ENCODE results near the gene COL25A1. TPM values are rescaled to one million over a fixed set of nuclear protein-coding genes. Genes with fewer than 3 reads are reported as not detected.

The COL25A1 gene
- total RNA-seq, 1 donor from 2014 or later = 4.3 TPM

- DNase-seq (ENCODE audit: low read depth) = no peak
- H3K4me3 ChIP-seq (ENCODE audit: low read depth, low read length) = no peak overlapping the region
- H3K36me3 ChIP-seq (ENCODE audit: control insufficient read depth, insufficient read depth, low read length) = no peaks in the 10 kb centered on the region
- no peaks in the 10 kb centered on the region for H3K27me3 ChIP-seq (ENCODE audit: control insufficient read depth, insufficient read depth, low read length)
- no peak for TF ChIP-seq CTCF (IDR thresholded peaks at IDR 0.05; ENCODE audit: insufficient read depth, low read length, poor library complexity, severe bottlenecking)
These were observed 385.8 kb downstream of the COL25A1 start for GRCh38 chr4:108916638-108917037.

GRCh38 chr4:108906866-108907367 lies 395.5 kb downstream of the COL25A1 start:
- no peaks in the 10 kb centered on the region for H3K27me3 ChIP-seq (ENCODE audit: control insufficient read depth, insufficient read depth, low read length)
- DNase-seq (ENCODE audit: low read depth) = no peak
- TF ChIP-seq CTCF (IDR thresholded peaks at IDR 0.05; ENCODE audit: insufficient read depth, low read length, poor library complexity, severe bottlenecking) = no peak

GRCh38 chr4:108906006-108906405 lies 396.5 kb downstream of the COL25A1 start:
- no peaks in the 10 kb centered on the region for H3K27me3 ChIP-seq (ENCODE audit: control insufficient read depth, insufficient read depth, low read length)
- DNase-seq (ENCODE audit: low read depth) = no peak
- no peak overlapping the region for H3K4me3 ChIP-seq (ENCODE audit: low read depth, low read length)
- H3K36me3 ChIP-seq (ENCODE audit: control insufficient read depth, insufficient read depth, low read length) = no peaks in the 10 kb centered on the region
- no peak for TF ChIP-seq CTCF (IDR thresholded peaks at IDR 0.05; ENCODE audit: insufficient read depth, low read length, poor library complexity, severe bottlenecking)

More at GRCh38 chr4:108906866-108907367, 395.5 kb downstream of the COL25A1 start:
- Histone ChIP-seq H3K4me3 (ENCODE audit: low read depth, low read length) (no peak overlapping the region), H3K36me3 (ENCODE audit: control insufficient read depth, insufficient read depth, low read length) (no peaks in the 10 kb centered on the region)

GRCh38 chr4:108903464-108904221 lies 398.8 kb downstream of the COL25A1 start:
- no peak overlapping the region for H3K4me3 ChIP-seq (ENCODE audit: low read depth, low read length)
- TF ChIP-seq CTCF (IDR thresholded peaks at IDR 0.05; ENCODE audit: insufficient read depth, low read length, poor library complexity, severe bottlenecking) = no peak
- no peak for DNase-seq (ENCODE audit: low read depth)
- no peaks in the 10 kb centered on the region for H3K36me3 ChIP-seq (ENCODE audit: control insufficient read depth, insufficient read depth, low read length)
- no peaks in the 10 kb centered on the region for H3K27me3 ChIP-seq (ENCODE audit: control insufficient read depth, insufficient read depth, low read length)

GRCh38 chr4:108902769-108903168 lies 399.7 kb downstream of the COL25A1 start:
- Histone ChIP-seq H3K27me3 (ENCODE audit: control insufficient read depth, insufficient read depth, low read length) (no peaks in the 10 kb centered on the region), H3K36me3 (ENCODE audit: control insufficient read depth, insufficient read depth, low read length) (no peaks in the 10 kb centered on the region), H3K4me3 (ENCODE audit: low read depth, low read length) (no peak overlapping the region)
- no peak for DNase-seq (ENCODE audit: low read depth)
- TF ChIP-seq CTCF (IDR thresholded peaks at IDR 0.05; ENCODE audit: insufficient read depth, low read length, poor library complexity, severe bottlenecking) = no peak

- no peaks in the 10 kb centered on the region for H3K36me3 ChIP-seq (ENCODE audit: control insufficient read depth, insufficient read depth, low read length)
- no peaks in the 10 kb centered on the region for H3K27me3 ChIP-seq (ENCODE audit: control insufficient read depth, insufficient read depth, low read length)
- no peak for TF ChIP-seq CTCF (IDR thresholded peaks at IDR 0.05; ENCODE audit: insufficient read depth, low read length, poor library complexity, severe bottlenecking)
- no peak for DNase-seq (ENCODE audit: low read depth)
- H3K4me3 ChIP-seq (ENCODE audit: low read depth, low read length) = no peak overlapping the region
These were observed 401.2 kb downstream of the COL25A1 start for GRCh38 chr4:108901291-108901690.
